Measurements from ENCODE around the gene KDM2A. TPM values are rescaled to one million over a fixed set of nuclear protein-coding genes. Genes with fewer than 3 reads are reported as not detected.

Gene KDM2A
- total and polyA plus RNA-seq, 2 of the 13 experiments (the other 11 are each of a cell fraction or from before 2014, with no cell fraction given), result 31.3 to 31.4 TPM

DNA sequence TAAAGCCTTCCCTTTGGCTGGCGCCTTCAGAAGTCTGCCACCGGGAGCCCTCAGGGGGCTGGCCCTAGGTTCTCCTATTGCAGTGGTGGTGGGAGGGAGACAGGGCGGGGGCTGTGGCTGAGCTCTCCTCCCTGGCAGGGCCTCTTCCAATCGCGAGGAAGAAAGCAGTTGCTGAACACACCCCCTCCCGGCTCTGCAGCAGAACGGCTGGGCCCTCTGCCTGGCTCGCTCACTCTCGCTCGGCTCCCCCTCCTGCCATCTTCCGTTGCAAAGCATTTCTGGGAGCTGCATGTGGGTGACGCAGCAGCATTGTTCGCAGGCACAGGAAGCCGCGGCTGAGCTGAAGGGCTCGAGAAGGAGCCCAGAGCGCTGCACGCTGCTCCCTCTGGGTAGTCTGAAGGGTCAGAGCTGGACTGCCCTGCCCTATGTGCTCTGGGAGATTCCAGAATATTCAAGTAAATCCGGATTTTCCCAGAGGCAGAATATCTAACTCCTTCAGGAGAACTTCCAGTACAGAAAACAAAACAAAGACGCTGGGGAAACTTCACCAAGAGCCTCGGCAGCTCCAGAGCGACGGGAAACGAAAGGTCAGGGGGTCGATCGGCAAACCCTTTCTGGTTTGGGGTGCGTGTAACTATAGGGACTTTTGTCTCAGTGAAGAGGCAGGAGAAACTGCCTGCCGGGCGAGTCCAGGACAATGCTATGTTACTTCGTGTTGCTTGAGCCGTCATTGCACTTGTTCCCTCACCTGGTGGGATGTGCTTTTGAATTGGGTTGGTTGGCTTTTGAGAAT lies 120.9 kb downstream of the KDM2A start (continued):
- TF ChIP-seq, protein P1, sequence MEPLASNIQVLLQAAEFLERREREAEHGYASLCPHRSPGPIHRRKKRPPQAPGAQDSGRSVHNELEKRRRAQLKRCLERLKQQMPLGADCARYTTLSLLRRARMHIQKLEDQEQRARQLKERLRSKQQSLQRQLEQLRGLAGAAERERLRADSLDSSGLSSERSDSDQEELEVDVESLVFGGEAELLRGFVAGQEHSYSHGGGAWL (CRISPR knock-in tag; IDR thresholded peaks at IDR 0.05), result peak; percentile 94
- TF ChIP-seq BHLHE40 (IDR thresholded peaks at IDR 0.05; ENCODE audit: low read length), result no peak
- TF ChIP-seq ZNF331 (CRISPR knock-in tag; IDR thresholded peaks at IDR 0.05), result peak; percentile 96
- TF ChIP-seq ZNF766 (CRISPR knock-in tag; IDR thresholded peaks at IDR 0.05; ENCODE audit: borderline replicate concordance), result peak; percentile 80; the same call in 1 of the 2 replicates
- peak; percentile 67; the same call in 1 of the 2 replicates for TF ChIP-seq ZBTB7B (CRISPR knock-in tag; IDR thresholded peaks at IDR 0.05)
- TF ChIP-seq SIX4 (CRISPR knock-in tag; IDR thresholded peaks at IDR 0.05), result peak; percentile 52; the same call in 1 of the 2 replicates
- TF ChIP-seq ZNF335 (CRISPR knock-in tag; IDR thresholded peaks at IDR 0.05), result peak; percentile 84
- peak; percentile 93 for TF ChIP-seq ZSCAN9 (CRISPR knock-in tag; IDR thresholded peaks at IDR 0.05; ENCODE audit: borderline replicate concordance)
- TF ChIP-seq ELF3 (CRISPR knock-in tag; IDR thresholded peaks at IDR 0.05), result peak; percentile 79
- TF ChIP-seq, protein P2, sequence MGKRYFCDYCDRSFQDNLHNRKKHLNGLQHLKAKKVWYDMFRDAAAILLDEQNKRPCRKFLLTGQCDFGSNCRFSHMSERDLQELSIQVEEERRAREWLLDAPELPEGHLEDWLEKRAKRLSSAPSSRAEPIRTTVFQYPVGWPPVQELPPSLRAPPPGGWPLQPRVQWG (CRISPR knock-in tag; IDR thresholded peaks at IDR 0.05; ENCODE audit: borderline replicate concordance, low read depth), result no peak
- TF ChIP-seq, protein P3, sequence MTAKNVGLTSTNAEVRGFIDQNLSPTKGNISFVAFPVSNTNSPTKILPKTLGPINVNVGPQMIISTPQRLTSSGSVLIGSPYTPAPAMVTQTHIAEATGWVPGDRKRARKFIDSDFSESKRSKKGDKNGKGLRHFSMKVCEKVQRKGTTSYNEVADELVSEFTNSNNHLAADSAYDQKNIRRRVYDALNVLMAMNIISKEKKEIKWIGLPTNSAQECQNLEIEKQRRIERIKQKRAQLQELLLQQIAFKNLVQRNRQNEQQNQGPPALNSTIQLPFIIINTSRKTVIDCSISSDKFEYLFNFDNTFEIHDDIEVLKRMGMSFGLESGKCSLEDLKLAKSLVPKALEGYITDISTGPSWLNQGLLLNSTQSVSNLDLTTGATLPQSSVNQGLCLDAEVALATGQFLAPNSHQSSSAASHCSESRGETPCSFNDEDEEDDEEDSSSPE (CRISPR knock-in tag; IDR thresholded peaks at IDR 0.05), result 0 out of 2 replicates have a peak, but pooled peaks have one; percentile 50
- TF ChIP-seq FOXP1 (IDR thresholded peaks at IDR 0.05), result no peak
- TF ChIP-seq FOXP1 (CRISPR knock-in tag; IDR thresholded peaks at IDR 0.05), result 0 out of 2 replicates have a peak, but pooled peaks have one; percentile 12
- TF ChIP-seq ZZZ3 (CRISPR knock-in tag; IDR thresholded peaks at IDR 0.05; ENCODE audit: borderline replicate concordance), result no peak
- TF ChIP-seq MEIS1 (CRISPR knock-in tag; IDR thresholded peaks at IDR 0.05; ENCODE audit: borderline replicate concordance), result no peak
- no peak for TF ChIP-seq NR3C1 (CRISPR knock-in tag; IDR thresholded peaks at IDR 0.05)
- no peak for TF ChIP-seq ATF1 (CRISPR knock-in tag; IDR thresholded peaks at IDR 0.05)
- TF ChIP-seq, protein P4, sequence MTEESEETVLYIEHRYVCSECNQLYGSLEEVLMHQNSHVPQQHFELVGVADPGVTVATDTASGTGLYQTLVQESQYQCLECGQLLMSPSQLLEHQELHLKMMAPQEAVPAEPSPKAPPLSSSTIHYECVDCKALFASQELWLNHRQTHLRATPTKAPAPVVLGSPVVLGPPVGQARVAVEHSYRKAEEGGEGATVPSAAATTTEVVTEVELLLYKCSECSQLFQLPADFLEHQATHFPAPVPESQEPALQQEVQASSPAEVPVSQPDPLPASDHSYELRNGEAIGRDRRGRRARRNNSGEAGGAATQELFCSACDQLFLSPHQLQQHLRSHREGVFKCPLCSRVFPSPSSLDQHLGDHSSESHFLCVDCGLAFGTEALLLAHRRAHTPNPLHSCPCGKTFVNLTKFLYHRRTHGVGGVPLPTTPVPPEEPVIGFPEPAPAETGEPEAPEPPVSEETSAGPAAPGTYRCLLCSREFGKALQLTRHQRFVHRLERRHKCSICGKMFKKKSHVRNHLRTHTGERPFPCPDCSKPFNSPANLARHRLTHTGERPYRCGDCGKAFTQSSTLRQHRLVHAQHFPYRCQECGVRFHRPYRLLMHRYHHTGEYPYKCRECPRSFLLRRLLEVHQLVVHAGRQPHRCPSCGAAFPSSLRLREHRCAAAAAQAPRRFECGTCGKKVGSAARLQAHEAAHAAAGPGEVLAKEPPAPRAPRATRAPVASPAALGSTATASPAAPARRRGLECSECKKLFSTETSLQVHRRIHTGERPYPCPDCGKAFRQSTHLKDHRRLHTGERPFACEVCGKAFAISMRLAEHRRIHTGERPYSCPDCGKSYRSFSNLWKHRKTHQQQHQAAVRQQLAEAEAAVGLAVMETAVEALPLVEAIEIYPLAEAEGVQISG (CRISPR knock-in tag; IDR thresholded peaks at IDR 0.05), result peak; percentile 78
- TF ChIP-seq HMGA1 (CRISPR knock-in tag; conservative IDR thresholded peaks at IDR 0.05), result no peak
- TF ChIP-seq, protein P5, sequence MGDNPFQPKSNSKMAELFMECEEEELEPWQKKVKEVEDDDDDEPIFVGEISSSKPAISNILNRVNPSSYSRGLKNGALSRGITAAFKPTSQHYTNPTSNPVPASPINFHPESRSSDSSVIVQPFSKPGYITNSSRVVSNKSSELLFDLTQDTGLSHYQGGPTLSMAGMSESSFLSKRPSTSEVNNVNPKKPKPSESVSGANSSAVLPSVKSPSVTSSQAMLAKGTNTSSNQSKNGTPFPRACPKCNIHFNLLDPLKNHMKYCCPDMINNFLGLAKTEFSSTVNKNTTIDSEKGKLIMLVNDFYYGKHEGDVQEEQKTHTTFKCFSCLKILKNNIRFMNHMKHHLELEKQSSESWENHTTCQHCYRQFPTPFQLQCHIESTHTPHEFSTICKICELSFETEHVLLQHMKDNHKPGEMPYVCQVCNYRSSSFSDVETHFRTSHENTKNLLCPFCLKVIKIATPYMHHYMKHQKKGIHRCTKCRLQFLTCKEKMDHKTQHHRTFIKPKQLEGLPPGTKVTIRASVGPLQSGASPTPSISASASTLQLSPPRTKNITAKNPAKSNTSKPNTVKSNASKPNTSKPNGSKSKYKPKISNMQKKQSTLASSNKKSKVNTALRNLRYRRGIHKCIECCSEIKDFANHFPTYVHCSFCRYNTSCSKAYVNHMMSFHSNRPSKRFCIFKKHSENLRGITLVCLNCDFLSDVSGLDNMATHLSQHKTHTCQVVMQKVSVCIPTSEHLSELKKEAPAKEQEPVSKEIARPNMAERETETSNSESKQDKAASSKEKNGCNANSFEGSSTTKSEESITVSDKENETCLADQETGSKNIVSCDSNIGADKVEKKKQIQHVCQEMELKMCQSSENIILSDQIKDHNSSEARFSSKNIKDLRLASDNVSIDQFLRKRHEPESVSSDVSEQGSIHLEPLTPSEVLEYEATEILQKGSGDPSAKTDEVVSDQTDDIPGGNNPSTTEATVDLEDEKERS (CRISPR knock-in tag; IDR thresholded peaks at IDR 0.05), result no peak
- TF ChIP-seq ZNF12 (CRISPR knock-in tag; IDR thresholded peaks at IDR 0.05), result peak; percentile 62; the same call in 1 of the 2 replicates
- TF ChIP-seq ZSCAN20 (CRISPR knock-in tag; IDR thresholded peaks at IDR 0.05; ENCODE audit: borderline replicate concordance), result no peak
- 0 out of 2 replicates have a peak, but pooled peaks have one; percentile 70 for TF ChIP-seq ZFP36L2 (CRISPR knock-in tag; IDR thresholded peaks at IDR 0.05)
- TF ChIP-seq RXRB (CRISPR knock-in tag; IDR thresholded peaks at IDR 0.05; ENCODE audit: borderline replicate concordance), result peak; percentile 85
